Measurements from ENCODE around the gene CCR2. TPM values are rescaled to one million over a fixed set of nuclear protein-coding genes. Genes with fewer than 3 reads are reported as not detected.
"Not testable (repeated sequence)": the region's sequence is repeated elsewhere in the genome, so short reads cannot be mapped to it uniquely, and the experiment has no call there.

The CCR2 gene
- total RNA-seq, 1 donor, result not detected

DNA sequence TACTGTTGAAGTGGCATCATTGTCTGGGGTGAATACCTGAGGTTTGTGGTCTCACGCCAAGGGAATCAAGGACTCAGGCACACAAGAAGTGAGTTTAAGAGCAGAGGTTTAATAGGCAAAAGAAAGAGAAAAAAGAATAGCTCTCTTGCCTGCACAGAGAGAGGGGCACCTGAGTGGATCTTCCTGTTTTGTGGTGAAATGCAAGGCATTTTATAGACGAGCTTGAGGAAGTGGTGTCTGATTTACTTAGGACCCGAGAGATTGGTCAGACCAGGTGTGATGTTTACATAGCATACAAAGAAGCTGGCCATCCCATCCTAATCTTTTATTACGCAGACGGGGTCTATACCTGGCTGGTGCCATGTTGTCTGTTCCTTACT, 30.0 kb downstream of the CCR2 start:
- no peaks in the 10 kb centered on the region for H3K9me3 ChIP-seq (ENCODE audit: low read depth, low read length)
- no peaks in the 10 kb centered on the region for H4K20me1 ChIP-seq (ENCODE audit: insufficient read depth, low read length)
- H3K79me2 ChIP-seq (ENCODE audit: insufficient read depth, low read length), result no peaks in the 10 kb centered on the region
- TF ChIP-seq, protein P1, sequence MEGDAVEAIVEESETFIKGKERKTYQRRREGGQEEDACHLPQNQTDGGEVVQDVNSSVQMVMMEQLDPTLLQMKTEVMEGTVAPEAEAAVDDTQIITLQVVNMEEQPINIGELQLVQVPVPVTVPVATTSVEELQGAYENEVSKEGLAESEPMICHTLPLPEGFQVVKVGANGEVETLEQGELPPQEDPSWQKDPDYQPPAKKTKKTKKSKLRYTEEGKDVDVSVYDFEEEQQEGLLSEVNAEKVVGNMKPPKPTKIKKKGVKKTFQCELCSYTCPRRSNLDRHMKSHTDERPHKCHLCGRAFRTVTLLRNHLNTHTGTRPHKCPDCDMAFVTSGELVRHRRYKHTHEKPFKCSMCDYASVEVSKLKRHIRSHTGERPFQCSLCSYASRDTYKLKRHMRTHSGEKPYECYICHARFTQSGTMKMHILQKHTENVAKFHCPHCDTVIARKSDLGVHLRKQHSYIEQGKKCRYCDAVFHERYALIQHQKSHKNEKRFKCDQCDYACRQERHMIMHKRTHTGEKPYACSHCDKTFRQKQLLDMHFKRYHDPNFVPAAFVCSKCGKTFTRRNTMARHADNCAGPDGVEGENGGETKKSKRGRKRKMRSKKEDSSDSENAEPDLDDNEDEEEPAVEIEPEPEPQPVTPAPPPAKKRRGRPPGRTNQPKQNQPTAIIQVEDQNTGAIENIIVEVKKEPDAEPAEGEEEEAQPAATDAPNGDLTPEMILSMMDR (IDR thresholded peaks at IDR 0.05; ENCODE audit: extremely low read depth, low read depth, low read length), result no peak
- peaks cover 33% of the 10 kb centered on the region for H3K27me3 ChIP-seq (ENCODE audit: insufficient read depth, low read length)
- no peak overlapping the region for H2AFZ ChIP-seq (ENCODE audit: low read length)
- no peaks in the 10 kb centered on the region for H3K36me3 ChIP-seq (ENCODE audit: insufficient read depth, low read length)
- no peak for DNase-seq (ENCODE audit: insufficient read length, low spot score, missing footprints)
- H3K27ac ChIP-seq (ENCODE audit: low read depth, low read length), result no peak overlapping the region
- H3K4me1 ChIP-seq (ENCODE audit: insufficient read depth, low read length), result peaks cover 4% of the 10 kb centered on the region
- no peak overlapping the region for H3K4me3 ChIP-seq (ENCODE audit: insufficient read depth, low read length)
- H3K4me2 ChIP-seq (ENCODE audit: insufficient read depth, low read length), result no peak overlapping the region

GRCh38 chr3:46386205-46386604, 32.3 kb downstream of the CCR2 start:
- no peaks in the 10 kb centered on the region for H3K9me3 ChIP-seq (ENCODE audit: low read depth, low read length)
- no peak for DNase-seq (ENCODE audit: insufficient read length, low spot score, missing footprints)
- H3K4me3 ChIP-seq (ENCODE audit: insufficient read depth, low read length), result no peak overlapping the region
- TF ChIP-seq, protein P1 (IDR thresholded peaks at IDR 0.05; ENCODE audit: extremely low read depth, low read depth, low read length), result no peak
- H3K79me2 ChIP-seq (ENCODE audit: insufficient read depth, low read length), result no peaks in the 10 kb centered on the region
- no peaks in the 10 kb centered on the region for H3K36me3 ChIP-seq (ENCODE audit: insufficient read depth, low read length)
- H3K27me3 ChIP-seq (ENCODE audit: insufficient read depth, low read length), result peaks cover 25% of the 10 kb centered on the region
- no peaks in the 10 kb centered on the region for H3K4me1 ChIP-seq (ENCODE audit: insufficient read depth, low read length)
- H2AFZ ChIP-seq (ENCODE audit: low read length), result no peak overlapping the region
- no peak overlapping the region for H3K4me2 ChIP-seq (ENCODE audit: insufficient read depth, low read length)
- no peak overlapping the region for H3K27ac ChIP-seq (ENCODE audit: low read depth, low read length)
- no peaks in the 10 kb centered on the region for H4K20me1 ChIP-seq (ENCODE audit: insufficient read depth, low read length)

DNA sequence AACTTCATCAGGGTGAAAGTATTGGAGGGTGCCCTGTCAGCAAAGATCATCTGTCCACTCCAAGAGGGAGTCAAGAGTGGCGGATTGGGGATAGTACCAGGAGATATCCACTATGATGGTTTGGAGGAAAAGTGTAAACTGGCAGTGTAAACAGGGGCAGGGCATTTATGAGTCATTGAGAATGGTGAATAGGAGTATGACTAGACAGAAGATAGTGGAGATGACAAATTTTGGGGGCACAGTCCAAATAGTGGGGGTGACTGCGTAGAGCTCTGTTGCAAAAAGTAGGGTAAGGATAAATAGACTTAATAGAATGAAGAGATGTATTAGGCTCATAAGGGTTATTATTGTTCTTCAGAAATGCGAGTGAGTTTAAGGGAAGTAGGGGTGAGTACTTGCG, 34.9 kb downstream of the CCR2 start:
- H3K27ac ChIP-seq (ENCODE audit: low read depth, low read length); H3K36me3 ChIP-seq (ENCODE audit: insufficient read depth, low read length); H3K9me3 ChIP-seq (ENCODE audit: low read depth, low read length); H3K79me2 ChIP-seq (ENCODE audit: insufficient read depth, low read length); H3K27me3 ChIP-seq (ENCODE audit: insufficient read depth, low read length); H3K4me1 ChIP-seq (ENCODE audit: insufficient read depth, low read length); H4K20me1 ChIP-seq (ENCODE audit: insufficient read depth, low read length); DNase-seq (ENCODE audit: insufficient read length, low spot score, missing footprints); H2AFZ ChIP-seq (ENCODE audit: low read length); H3K4me2 ChIP-seq (ENCODE audit: insufficient read depth, low read length); H3K4me3 ChIP-seq (ENCODE audit: insufficient read depth, low read length): not testable (repeated sequence)

DNA sequence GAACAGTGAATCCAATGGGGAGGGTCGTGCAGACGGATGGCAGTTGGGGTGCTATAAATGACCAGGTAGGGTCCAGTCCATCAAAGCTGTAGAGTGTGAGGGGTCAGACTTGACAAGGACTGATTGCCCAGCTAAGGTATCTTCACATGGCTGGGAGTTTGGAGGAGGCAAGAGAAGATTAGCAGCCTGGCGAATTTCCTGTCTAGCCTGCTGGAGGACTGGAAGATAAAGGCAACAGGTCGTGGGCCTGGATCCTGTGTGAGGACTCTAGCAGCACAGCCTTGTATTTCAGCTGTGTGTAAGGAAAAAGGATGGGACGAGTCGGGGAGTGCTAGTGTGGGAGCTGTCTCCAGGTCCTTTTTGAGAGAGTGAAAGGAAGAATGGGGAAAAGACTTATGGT, 35.4 kb downstream of the CCR2 start:
- H3K27me3 ChIP-seq (ENCODE audit: insufficient read depth, low read length), result peaks cover 5% of the 10 kb centered on the region
- H3K79me2 ChIP-seq (ENCODE audit: insufficient read depth, low read length), result no peaks in the 10 kb centered on the region
- H2AFZ ChIP-seq (ENCODE audit: low read length), result no peak overlapping the region
- no peaks in the 10 kb centered on the region for H4K20me1 ChIP-seq (ENCODE audit: insufficient read depth, low read length)
- H3K4me3 ChIP-seq (ENCODE audit: insufficient read depth, low read length), result no peak overlapping the region
- H3K4me2 ChIP-seq (ENCODE audit: insufficient read depth, low read length), result no peak overlapping the region
- TF ChIP-seq, protein P1 (IDR thresholded peaks at IDR 0.05; ENCODE audit: extremely low read depth, low read depth, low read length), result no peak
- H3K9me3 ChIP-seq (ENCODE audit: low read depth, low read length), result no peaks in the 10 kb centered on the region
- no peak overlapping the region for H3K27ac ChIP-seq (ENCODE audit: low read depth, low read length)
- DNase-seq (ENCODE audit: insufficient read length, low spot score, missing footprints), result no peak
- no peaks in the 10 kb centered on the region for H3K4me1 ChIP-seq (ENCODE audit: insufficient read depth, low read length)
- H3K36me3 ChIP-seq (ENCODE audit: insufficient read depth, low read length), result no peaks in the 10 kb centered on the region

GRCh38 chr3:46391526-46391925, 37.6 kb downstream of the CCR2 start:
- H3K79me2 ChIP-seq (ENCODE audit: insufficient read depth, low read length); H2AFZ ChIP-seq (ENCODE audit: low read length); H3K4me3 ChIP-seq (ENCODE audit: insufficient read depth, low read length); H4K20me1 ChIP-seq (ENCODE audit: insufficient read depth, low read length); H3K4me2 ChIP-seq (ENCODE audit: insufficient read depth, low read length); H3K27ac ChIP-seq (ENCODE audit: low read depth, low read length); DNase-seq (ENCODE audit: insufficient read length, low spot score, missing footprints); H3K9me3 ChIP-seq (ENCODE audit: low read depth, low read length); H3K36me3 ChIP-seq (ENCODE audit: insufficient read depth, low read length); H3K27me3 ChIP-seq (ENCODE audit: insufficient read depth, low read length): not testable (repeated sequence)
- H3K4me1 ChIP-seq (ENCODE audit: insufficient read depth, low read length), result peaks cover 10% of the 10 kb centered on the region

Measured in osteoblast (primary cell).